ENCODE results near the gene FSTL4.

Gene FSTL4

GRCh38 chr5:133423618-133424282 lies 188.6 kb downstream of the FSTL4 start:
- DNase-seq, result peak; percentile 13

DNA sequence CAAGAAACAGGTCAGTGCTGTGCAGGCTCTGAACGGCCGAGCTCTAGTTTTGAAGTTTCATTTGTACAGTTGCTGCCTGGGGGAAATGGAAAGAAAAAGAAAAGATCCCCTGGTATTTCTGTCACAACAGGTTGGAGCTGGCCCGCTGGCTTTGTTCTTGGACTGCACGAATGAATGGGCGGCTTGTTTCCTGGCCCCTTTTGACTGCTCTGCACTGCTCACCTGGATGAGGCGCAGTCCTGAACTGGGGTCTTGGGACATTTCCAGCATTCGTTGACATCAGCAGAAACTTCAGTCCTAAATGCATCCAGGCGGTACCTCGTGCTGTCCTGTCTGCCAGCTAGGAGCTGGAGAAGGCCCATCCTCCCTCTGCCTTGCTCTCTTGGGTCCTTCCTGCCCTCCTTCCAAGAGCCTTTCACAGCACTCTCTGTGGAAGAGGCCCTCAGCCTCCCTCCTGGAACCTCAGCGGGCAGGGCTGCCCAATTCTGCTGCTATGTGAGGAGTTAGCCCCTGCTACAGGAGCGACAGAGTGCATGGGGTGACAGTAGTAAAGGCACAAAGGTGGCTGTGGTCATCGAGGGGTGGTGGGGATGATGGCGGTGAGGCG lies 189.2 kb downstream of the FSTL4 start:
- DNase-seq, result no peak

- DNase-seq, result no peak
These were observed 190.5 kb downstream of the FSTL4 start for GRCh38 chr5:133421806-133422205.

DNA sequence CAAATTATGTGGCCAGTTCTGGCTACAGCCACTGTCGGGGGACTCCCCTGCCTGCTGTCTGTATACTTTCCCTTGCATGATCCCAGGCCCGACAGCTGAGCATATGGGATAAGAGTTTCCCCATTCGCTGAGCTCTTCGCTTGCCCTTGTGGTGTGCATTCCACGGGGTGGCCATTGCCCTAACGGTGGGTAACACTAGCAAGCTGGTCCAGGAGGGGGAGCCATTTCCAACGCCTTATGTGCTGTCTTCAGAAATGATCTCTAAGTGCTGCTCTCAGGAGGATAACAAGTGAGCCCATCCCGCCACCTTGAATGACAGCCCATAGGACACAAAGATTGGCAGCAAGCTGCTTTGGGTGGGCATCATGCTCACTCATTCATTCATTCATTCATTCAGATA lies 190.9 kb downstream of the FSTL4 start:
- DNase-seq, result peak; percentile 12

- DNase-seq, result no peak
These were observed 191.7 kb downstream of the FSTL4 start for GRCh38 chr5:133420440-133421301.

DNA sequence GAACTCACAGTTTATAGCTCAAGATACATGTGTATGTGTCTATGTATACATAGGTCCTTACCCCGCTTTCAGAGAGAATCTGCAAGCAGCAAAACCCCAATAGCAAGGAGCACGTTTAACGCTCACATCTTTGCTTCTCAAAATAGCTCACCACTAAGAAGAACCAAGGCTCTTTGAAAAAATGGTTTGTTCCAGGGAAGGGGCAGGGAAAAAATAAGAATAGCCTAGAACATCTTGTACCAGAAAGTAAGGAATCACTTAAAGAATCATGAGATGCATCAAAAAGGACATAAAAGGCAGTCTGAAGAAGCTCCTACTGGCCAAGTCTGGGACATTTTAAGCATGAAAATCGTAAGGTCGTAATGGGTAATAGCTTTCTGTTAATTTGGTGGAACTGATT lies 196.4 kb downstream of the FSTL4 start:
- DNase-seq, result no peak

- DNase-seq, result no peak
These were observed 196.8 kb downstream of the FSTL4 start for GRCh38 chr5:133415506-133415905.

GRCh38 chr5:133412661-133413060 lies 199.7 kb downstream of the FSTL4 start:
- no peak for DNase-seq

GRCh38 chr5:133410335-133410828 lies 202.0 kb downstream of the FSTL4 start:
- DNase-seq, result no peak

GRCh38 chr5:133409210-133409674 lies 203.1 kb downstream of the FSTL4 start:
- no peak for DNase-seq

DNA sequence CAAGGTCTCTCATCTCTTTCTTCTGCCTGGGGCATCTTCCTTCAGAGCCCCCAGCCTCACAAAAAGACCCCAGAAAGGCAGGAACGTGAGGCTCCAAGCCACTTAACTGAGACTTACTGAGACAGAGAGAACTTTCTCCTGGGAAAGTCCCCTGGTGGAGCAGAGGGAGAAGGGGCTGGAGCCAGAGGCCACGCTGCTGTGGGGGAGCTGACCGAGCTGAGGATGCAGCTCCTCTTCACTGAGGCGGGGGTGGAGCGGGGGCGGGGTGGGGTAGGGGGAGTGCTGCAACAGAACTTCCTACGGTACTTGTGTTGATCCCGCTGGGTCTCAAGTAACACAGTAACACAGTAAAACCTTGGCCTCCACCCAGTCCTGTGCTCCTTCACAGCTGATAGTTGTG lies 204.0 kb downstream of the FSTL4 start:
- DNase-seq, result no peak

GRCh38 chr5:133406977-133407632 lies 205.2 kb downstream of the FSTL4 start:
- DNase-seq, result no peak

DNA sequence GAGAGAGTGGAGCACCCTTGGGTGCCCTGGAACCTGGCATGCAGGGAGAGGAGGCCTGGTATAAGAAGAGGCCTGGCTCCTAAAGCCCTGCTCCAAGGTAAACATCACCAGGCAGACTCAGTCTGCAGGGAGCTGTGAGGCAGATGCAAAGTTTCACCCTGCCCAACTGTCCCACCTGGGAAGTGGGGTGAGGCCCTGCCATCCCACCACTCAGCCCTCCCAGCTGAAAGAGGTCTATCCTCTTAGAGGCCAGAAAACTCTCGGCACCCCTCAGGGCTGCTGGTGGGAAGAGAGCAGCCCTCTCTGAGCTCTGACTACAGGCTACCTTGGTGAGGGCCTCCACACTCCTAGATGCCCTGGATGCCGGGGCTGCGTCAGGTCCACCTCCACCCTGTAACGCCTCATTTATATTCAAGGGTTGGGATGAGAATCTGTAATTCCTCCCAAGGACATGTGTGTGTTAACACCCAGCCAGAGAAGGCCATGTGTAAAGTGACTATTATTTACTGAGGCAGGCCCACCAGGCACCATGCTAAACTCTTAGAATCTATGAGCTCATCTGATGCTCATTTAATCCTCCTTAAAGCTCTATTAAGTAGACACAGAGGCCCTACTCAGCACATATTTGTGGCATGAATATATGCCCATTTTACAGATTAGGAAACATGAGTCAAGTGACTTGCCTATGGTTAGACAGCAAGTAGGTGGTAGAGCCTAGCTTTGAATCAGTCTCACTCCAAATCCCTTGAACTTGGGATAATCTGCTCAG lies 205.9 kb downstream of the FSTL4 start:
- no peak for DNase-seq

DNA sequence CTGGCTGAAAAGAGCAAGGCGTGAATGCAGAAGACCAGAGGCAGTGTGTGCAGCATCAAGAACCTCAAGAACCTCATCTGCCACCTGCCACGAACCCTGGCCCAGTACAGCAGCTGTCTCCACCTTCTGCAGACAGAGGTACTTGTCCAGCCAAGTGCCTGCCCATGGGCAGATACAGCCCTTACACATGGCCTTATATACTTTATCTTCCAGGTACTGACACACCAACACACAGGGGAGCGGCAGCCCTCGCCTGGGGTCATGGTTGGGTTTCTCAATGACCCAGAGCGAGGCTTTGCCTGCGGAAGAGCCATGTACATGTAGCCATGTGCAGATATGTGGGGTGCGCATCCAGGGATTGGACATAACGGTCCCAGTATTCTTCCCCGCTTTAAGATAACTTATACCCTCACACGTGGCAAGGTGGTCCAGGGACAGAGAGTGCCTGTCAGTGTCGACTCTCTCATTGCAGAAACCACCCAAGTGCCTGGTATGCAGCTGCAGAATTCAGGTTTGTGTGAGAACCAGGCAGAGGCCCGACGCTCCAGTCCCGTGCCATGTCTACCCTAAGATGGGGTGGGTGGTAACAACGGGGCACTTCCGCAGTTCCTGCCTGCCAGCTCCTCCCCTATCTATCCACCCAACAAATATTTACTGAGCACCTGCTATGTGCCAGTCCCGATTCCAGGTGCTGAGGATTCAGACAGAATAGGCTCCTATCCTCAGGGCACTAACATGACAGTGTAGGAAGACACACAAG lies 206.9 kb downstream of the FSTL4 start:
- no peak for DNase-seq

DNA sequence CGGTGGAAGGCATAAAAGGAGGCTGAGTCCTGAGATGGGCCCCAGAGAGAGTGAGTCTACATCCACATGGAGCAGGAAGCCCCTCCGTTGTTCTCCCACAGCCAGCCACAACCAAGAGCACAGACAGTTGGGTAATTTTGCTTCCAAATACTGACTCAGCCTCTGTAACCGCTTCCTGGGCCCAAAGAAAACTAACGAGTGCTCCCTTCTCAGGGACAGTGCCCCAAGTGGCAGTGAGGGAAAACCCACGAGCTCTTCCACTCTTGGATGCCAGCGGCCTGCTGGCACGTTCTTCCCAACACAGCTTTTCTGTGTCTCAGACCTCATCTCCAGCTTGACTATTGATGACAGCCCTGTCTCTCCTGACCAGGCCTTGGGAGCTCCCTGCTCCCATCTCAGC lies 207.6 kb downstream of the FSTL4 start:
- no peak for DNase-seq

- no peak for DNase-seq
These were observed 208.5 kb downstream of the FSTL4 start for GRCh38 chr5:133403741-133404364.

DNA sequence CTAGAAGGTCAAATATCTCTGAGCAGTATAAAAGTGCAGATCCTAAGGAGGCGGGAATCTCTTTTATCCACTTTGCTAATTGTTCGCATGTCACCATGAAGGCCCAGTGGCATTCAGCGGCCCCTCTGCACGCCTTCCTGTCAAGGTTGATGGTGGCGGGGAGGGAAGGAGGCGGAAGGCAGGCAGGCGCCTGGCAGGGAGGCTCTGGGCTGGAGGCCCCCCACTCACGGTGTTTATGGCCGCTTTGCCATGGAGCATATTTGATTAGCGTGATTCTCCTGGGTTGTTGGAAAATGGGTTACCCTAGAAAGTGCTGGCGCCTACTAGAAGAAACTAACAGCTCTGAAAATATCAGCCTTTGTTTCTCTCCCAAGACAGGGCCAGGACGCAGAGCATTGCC lies 209.6 kb downstream of the FSTL4 start:
- DNase-seq, result no peak

DNA sequence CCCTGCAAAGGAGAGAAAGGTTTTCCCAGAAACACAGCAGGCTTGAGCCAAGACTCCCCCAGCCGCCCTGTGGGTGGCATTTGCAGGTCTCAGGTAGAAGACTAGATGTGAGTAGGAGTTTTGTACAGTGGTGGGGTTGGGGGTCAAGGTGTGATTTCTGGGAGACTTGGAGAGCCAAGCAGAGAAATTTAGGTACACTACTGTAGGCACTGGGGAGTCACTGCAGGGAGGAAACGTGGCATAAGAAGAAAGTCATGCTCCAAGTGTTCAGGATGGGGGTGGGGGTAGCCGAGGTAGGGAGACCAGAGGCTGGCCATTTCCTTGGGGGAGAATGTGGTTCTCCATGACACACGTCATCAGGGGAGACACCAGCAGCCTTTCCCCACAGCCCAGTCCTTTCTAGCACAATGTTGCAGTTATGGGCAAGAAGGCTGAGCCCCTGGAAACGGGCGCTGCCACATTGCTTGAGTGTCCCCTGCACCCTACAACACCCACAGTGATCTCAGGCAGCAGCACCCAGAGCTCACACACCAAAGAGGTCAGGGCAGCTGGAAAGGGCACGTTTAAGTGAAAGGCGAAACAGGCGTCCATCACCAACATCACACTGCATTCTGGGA lies 210.5 kb downstream of the FSTL4 start:
- DNase-seq, result no peak

- no peak for DNase-seq
These were observed 211.4 kb downstream of the FSTL4 start for GRCh38 chr5:133400831-133401351.

DNA sequence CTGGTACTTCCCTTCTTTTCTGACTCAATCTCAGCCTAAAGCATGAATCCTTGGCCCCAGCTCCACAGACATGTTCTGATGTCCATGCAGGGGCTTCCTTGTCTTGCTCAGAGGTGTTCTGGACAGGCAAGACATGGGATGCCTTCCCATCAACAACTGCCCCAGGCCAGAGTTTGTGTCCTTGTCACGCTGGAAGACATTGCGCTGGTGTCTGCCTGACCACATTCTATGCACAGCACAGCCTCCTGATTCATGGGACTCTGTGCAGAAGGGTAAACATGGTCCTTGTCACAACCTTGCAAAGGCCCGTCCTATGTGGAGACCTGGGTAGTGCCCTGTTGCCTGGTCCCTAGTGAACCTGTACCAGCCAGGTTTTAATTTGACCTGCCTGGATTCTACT lies 212.2 kb downstream of the FSTL4 start:
- no peak for DNase-seq

Data from NCI-H1436 (cell line).